ENCODE measurements around the gene SCFD2. TPM values are rescaled to one million over a fixed set of nuclear protein-coding genes. Genes with fewer than 3 reads are reported as not detected.

Gene SCFD2
- total RNA-seq, 2 experiments from 2014 or later = 12.6 to 14.6 TPM

GRCh38 chr4:52949336-52949735 is 416.5 kb downstream of the SCFD2 start:
- no peak for DNase-seq
- Mint-ChIP-seq H3K27ac (no peak overlapping the region), H3K4me3 (no peak overlapping the region), H3K27me3 (no peaks in the 10 kb centered on the region), H3K36me3 (ENCODE audit: low read depth) (no peaks in the 10 kb centered on the region), H3K9me3 (no peaks in the 10 kb centered on the region), H3K4me1 (no peaks in the 10 kb centered on the region)
- CTCF ChIA-PET = no interaction called here
- POLR2A ChIA-PET = no interaction called here

- Mint-ChIP-seq H3K36me3 (ENCODE audit: low read depth) (no peaks in the 10 kb centered on the region), H3K27me3 (no peaks in the 10 kb centered on the region), H3K27ac (no peak overlapping the region), H3K4me3 (no peak overlapping the region), H3K9me3 (no peaks in the 10 kb centered on the region), H3K4me1 (no peaks in the 10 kb centered on the region)
- no peak for DNase-seq
- ChIA-PET CTCF (interaction anchor here (0.7 kb wide), 1 partner anchor 723 kb away, joined by 7 read pairs; no protein-coding TSS in a partner anchor), POLR2A (no interaction called here)
These were observed 417.8 kb downstream of the SCFD2 start for GRCh38 chr4:52948057-52948423.

- POLR2A ChIA-PET = no interaction called here
These were observed 418.3 kb downstream of the SCFD2 start for GRCh38 chr4:52947401-52948056.

GRCh38 chr4:52946855-52947254 is 419.0 kb downstream of the SCFD2 start:
- no peaks in the 10 kb centered on the region for H3K9me3 Mint-ChIP-seq

More at GRCh38 chr4:52947401-52948056, 418.3 kb downstream of the SCFD2 start:
- no peaks in the 10 kb centered on the region for H3K9me3 Mint-ChIP-seq
- H3K27ac Mint-ChIP-seq = no peak overlapping the region
- DNase-seq = no peak
- no peaks in the 10 kb centered on the region for H3K27me3 Mint-ChIP-seq
- H3K4me3 Mint-ChIP-seq = no peak overlapping the region
- no peaks in the 10 kb centered on the region for H3K4me1 Mint-ChIP-seq
- CTCF ChIA-PET = interaction anchor here (0.7 kb wide), 1 partner anchor 723 kb away, joined by 7 read pairs; no protein-coding TSS in a partner anchor
- H3K36me3 Mint-ChIP-seq (ENCODE audit: low read depth) = no peaks in the 10 kb centered on the region

GRCh38 chr4:52945982-52946381 is 419.9 kb downstream of the SCFD2 start:
- Mint-ChIP-seq H3K27me3 (no peaks in the 10 kb centered on the region), H3K4me3 (no peak overlapping the region), H3K36me3 (ENCODE audit: low read depth) (no peaks in the 10 kb centered on the region), H3K4me1 (no peaks in the 10 kb centered on the region), H3K9me3 (no peaks in the 10 kb centered on the region), H3K27ac (no peak overlapping the region)
- CTCF ChIA-PET = no interaction called here
- no peak for DNase-seq
- POLR2A ChIA-PET = no interaction called here

More at GRCh38 chr4:52946855-52947254, 419.0 kb downstream of the SCFD2 start:
- no peak overlapping the region for H3K27ac Mint-ChIP-seq
- H3K4me3 Mint-ChIP-seq = no peak overlapping the region
- DNase-seq = no peak
- no peaks in the 10 kb centered on the region for H3K4me1 Mint-ChIP-seq
- H3K27me3 Mint-ChIP-seq = no peaks in the 10 kb centered on the region
- H3K36me3 Mint-ChIP-seq (ENCODE audit: low read depth) = no peaks in the 10 kb centered on the region
- POLR2A ChIA-PET = no interaction called here
- CTCF ChIA-PET = no interaction called here

GRCh38 chr4:52945326-52945898 is 420.4 kb downstream of the SCFD2 start:
- H3K4me3 Mint-ChIP-seq = no peak overlapping the region
- DNase-seq = no peak
- CTCF ChIA-PET = no interaction called here
- H3K4me1 Mint-ChIP-seq = no peaks in the 10 kb centered on the region
- no peaks in the 10 kb centered on the region for H3K27me3 Mint-ChIP-seq
- no peaks in the 10 kb centered on the region for H3K36me3 Mint-ChIP-seq (ENCODE audit: low read depth)
- H3K9me3 Mint-ChIP-seq = no peaks in the 10 kb centered on the region
- POLR2A ChIA-PET = no interaction called here
- no peak overlapping the region for H3K27ac Mint-ChIP-seq

- H3K27ac Mint-ChIP-seq = no peak overlapping the region
- ChIA-PET POLR2A (no interaction called here), CTCF (interaction anchor here (0.6 to 1.3 kb wide), 2 partner anchors 32 to 253 kb away, joined by 3 read pairs; no protein-coding TSS in a partner anchor)
- DNase-seq = no peak
- H3K4me1 Mint-ChIP-seq = no peaks in the 10 kb centered on the region
- no peaks in the 10 kb centered on the region for H3K36me3 Mint-ChIP-seq (ENCODE audit: low read depth)
- H3K4me3 Mint-ChIP-seq = no peak overlapping the region
- no peaks in the 10 kb centered on the region for H3K27me3 Mint-ChIP-seq
- no peaks in the 10 kb centered on the region for H3K9me3 Mint-ChIP-seq
These were observed 422.2 kb downstream of the SCFD2 start for GRCh38 chr4:52943677-52944076.

GRCh38 chr4:52942936-52943335 is 422.9 kb downstream of the SCFD2 start:
- Mint-ChIP-seq H3K36me3 (ENCODE audit: low read depth) (no peaks in the 10 kb centered on the region), H3K27me3 (no peaks in the 10 kb centered on the region), H3K27ac (no peak overlapping the region), H3K4me1 (no peaks in the 10 kb centered on the region), H3K9me3 (no peaks in the 10 kb centered on the region), H3K4me3 (no peak overlapping the region)
- DNase-seq = no peak
- CTCF ChIA-PET = interaction anchor here (0.6 to 1.3 kb wide), 3 partner anchors 17 to 252 kb away, joined by 3 read pairs; no protein-coding TSS in a partner anchor
- POLR2A ChIA-PET = no interaction called here

GRCh38 chr4:52941450-52941849 is 424.4 kb downstream of the SCFD2 start:
- no peaks in the 10 kb centered on the region for H3K27me3 Mint-ChIP-seq
- ChIA-PET CTCF (no interaction called here), POLR2A (no interaction called here)
- no peaks in the 10 kb centered on the region for H3K4me1 Mint-ChIP-seq
- no peak overlapping the region for H3K27ac Mint-ChIP-seq
- H3K36me3 Mint-ChIP-seq (ENCODE audit: low read depth) = no peaks in the 10 kb centered on the region
- no peak overlapping the region for H3K4me3 Mint-ChIP-seq
- H3K9me3 Mint-ChIP-seq = no peaks in the 10 kb centered on the region
- no peak for DNase-seq

- Mint-ChIP-seq H3K4me3 (no peak overlapping the region), H3K4me1 (no peaks in the 10 kb centered on the region), H3K27me3 (no peaks in the 10 kb centered on the region), H3K9me3 (no peaks in the 10 kb centered on the region), H3K36me3 (ENCODE audit: low read depth) (no peaks in the 10 kb centered on the region), H3K27ac (no peak overlapping the region)
- ChIA-PET CTCF (no interaction called here), POLR2A (no interaction called here)
- DNase-seq = no peak
These were observed 426.1 kb downstream of the SCFD2 start for GRCh38 chr4:52939739-52940138.

- CTCF ChIA-PET = no interaction called here
- Mint-ChIP-seq H3K36me3 (ENCODE audit: low read depth) (no peaks in the 10 kb centered on the region), H3K27ac (no peak overlapping the region), H3K4me3 (no peak overlapping the region), H3K9me3 (no peaks in the 10 kb centered on the region), H3K27me3 (no peaks in the 10 kb centered on the region), H3K4me1 (no peaks in the 10 kb centered on the region)
- POLR2A ChIA-PET = no interaction called here
- no peak for DNase-seq
These were observed 426.5 kb downstream of the SCFD2 start for GRCh38 chr4:52939325-52939724.

- no peak for DNase-seq
- H3K27ac Mint-ChIP-seq = no peak overlapping the region
- no peaks in the 10 kb centered on the region for H3K27me3 Mint-ChIP-seq
- H3K4me3 Mint-ChIP-seq = no peak overlapping the region
- ChIA-PET POLR2A (no interaction called here), CTCF (no interaction called here)
- no peaks in the 10 kb centered on the region for H3K9me3 Mint-ChIP-seq
- no peaks in the 10 kb centered on the region for H3K4me1 Mint-ChIP-seq
- no peaks in the 10 kb centered on the region for H3K36me3 Mint-ChIP-seq (ENCODE audit: low read depth)
These were observed 428.0 kb downstream of the SCFD2 start for GRCh38 chr4:52937829-52938228.

GRCh38 chr4:52936729-52937128 is 429.1 kb downstream of the SCFD2 start:
- Mint-ChIP-seq H3K27ac (no peak overlapping the region), H3K9me3 (no peaks in the 10 kb centered on the region), H3K4me3 (no peak overlapping the region), H3K4me1 (no peaks in the 10 kb centered on the region), H3K36me3 (ENCODE audit: low read depth) (no peaks in the 10 kb centered on the region), H3K27me3 (no peaks in the 10 kb centered on the region)
- ChIA-PET POLR2A (no interaction called here), CTCF (no interaction called here)
- DNase-seq = no peak

GRCh38 chr4:52935317-52935716 is 430.5 kb downstream of the SCFD2 start:
- Mint-ChIP-seq H3K4me3 (no peak overlapping the region), H3K9me3 (no peaks in the 10 kb centered on the region), H3K27ac (no peak overlapping the region), H3K27me3 (no peaks in the 10 kb centered on the region), H3K4me1 (peaks cover 1% of the 10 kb centered on the region), H3K36me3 (ENCODE audit: low read depth) (no peaks in the 10 kb centered on the region)
- no peak for DNase-seq
- ChIA-PET CTCF (interaction anchor here (0.9 kb wide), 1 partner anchor 24 kb away, joined by 4 read pairs; no protein-coding TSS in a partner anchor), POLR2A (no interaction called here)
